Osteoblast (primary cell): ENCODE results near the gene ZFAND3. TPM values are rescaled to one million over a fixed set of nuclear protein-coding genes. Genes with fewer than 3 reads are reported as not detected.

Source experiments
- DNase-seq: peaks from one replicate; pipeline ENCODE4 v3.0.0; 2011; ENCODE audit warnings: low spot score, mixed read lengths; ENCODE audit not compliant: insufficient read length; ENCODE audit errors: missing footprints
- H2AFZ ChIP-seq: 2 replicates; pipeline ENCODE4 v1.6.0; 2011; ENCODE audit warnings: mild to moderate bottlenecking, low read length
- H3K27ac ChIP-seq: 2 replicates; pipeline ENCODE4 v1.5.1; 2011; ENCODE audit warnings: mild to moderate bottlenecking, low read depth, low read length, moderate library complexity
- H3K27me3 ChIP-seq: 2 replicates; pipeline ENCODE4 v1.6.0; 2012; ENCODE audit warnings: mild to moderate bottlenecking, control low read depth, inconsistent platforms, low read length, moderate library complexity; ENCODE audit not compliant: insufficient read depth
- H3K36me3 ChIP-seq: 2 replicates; pipeline ENCODE4 v1.5.1; 2011; ENCODE audit warnings: mild to moderate bottlenecking, low read length, control low read depth, moderate library complexity; ENCODE audit not compliant: insufficient read depth
- H3K4me1 ChIP-seq: 2 replicates; pipeline ENCODE4 v1.5.1; 2011; ENCODE audit warnings: mild to moderate bottlenecking, low read length, control low read depth, moderate library complexity; ENCODE audit not compliant: insufficient read depth
- H3K4me2 ChIP-seq: 2 replicates; pipeline ENCODE4 v1.6.0; 2011; ENCODE audit warnings: mild to moderate bottlenecking, low read length; ENCODE audit not compliant: insufficient read depth
- H3K4me3 ChIP-seq: fragments of 200-600 bp; sonication (generic); 3 replicates; pipeline ENCODE4 v1.5.1; 2012; ENCODE audit warnings: mild to moderate bottlenecking, low read length, inconsistent platforms; ENCODE audit not compliant: insufficient read depth
- H3K79me2 ChIP-seq: 2 replicates; pipeline ENCODE4 v1.6.0; 2012; ENCODE audit warnings: mild to moderate bottlenecking, low read length, control low read depth, inconsistent platforms; ENCODE audit not compliant: insufficient read depth
- H3K9me3 ChIP-seq: 2 replicates; pipeline ENCODE4 v1.5.1; 2011; ENCODE audit warnings: low read depth, low read length, control low read depth
- H4K20me1 ChIP-seq: 2 replicates; pipeline ENCODE4 v1.6.0; 2012; ENCODE audit warnings: mild to moderate bottlenecking, low read length, control low read depth; ENCODE audit not compliant: insufficient read depth
- total RNA-seq: library from RNA; depleted of rRNA; stranded (reverse); fragments of >200 nt; gene quantifications from 2 replicates; pipeline ENCODE4 v1.2.3, GENCODE V29; 2012
- TF ChIP-seq, protein P1 (sequence below): IDR thresholded peaks from 2 replicates; pipeline ENCODE4 v1.5.1; 2011; ENCODE audit warnings: mild to moderate bottlenecking, low read depth, low read length, moderate library complexity; ENCODE audit errors: extremely low read depth

Gene ZFAND3
- total RNA-seq, 1 donor: 27.1 TPM

DNA sequence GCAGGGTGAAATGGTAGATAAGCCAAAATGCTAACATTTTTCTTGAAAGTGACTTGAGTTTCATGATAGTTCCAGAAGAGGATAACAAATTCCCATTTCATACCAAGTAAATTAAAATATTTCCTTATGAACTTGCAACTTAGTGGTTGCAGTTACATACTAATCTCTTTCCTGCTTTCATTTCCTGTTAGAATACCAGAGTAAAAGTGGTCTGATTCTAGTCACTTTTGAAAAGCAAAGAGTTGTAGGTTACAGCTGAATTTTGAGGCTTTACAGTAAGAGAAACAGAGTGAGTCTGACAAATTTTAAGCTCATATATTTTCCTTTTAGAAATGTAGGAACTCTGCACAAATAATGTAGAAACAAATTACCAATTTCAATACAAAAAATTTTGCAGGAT lies 117.4 kb downstream of the ZFAND3 start:
- no peak overlapping the region for H3K4me2 ChIP-seq
- no peak overlapping the region for H2AFZ ChIP-seq
- H3K4me3 ChIP-seq: no peak overlapping the region
- peaks cover 82% of the 10 kb centered on the region for H3K79me2 ChIP-seq
- TF ChIP-seq, protein P1, sequence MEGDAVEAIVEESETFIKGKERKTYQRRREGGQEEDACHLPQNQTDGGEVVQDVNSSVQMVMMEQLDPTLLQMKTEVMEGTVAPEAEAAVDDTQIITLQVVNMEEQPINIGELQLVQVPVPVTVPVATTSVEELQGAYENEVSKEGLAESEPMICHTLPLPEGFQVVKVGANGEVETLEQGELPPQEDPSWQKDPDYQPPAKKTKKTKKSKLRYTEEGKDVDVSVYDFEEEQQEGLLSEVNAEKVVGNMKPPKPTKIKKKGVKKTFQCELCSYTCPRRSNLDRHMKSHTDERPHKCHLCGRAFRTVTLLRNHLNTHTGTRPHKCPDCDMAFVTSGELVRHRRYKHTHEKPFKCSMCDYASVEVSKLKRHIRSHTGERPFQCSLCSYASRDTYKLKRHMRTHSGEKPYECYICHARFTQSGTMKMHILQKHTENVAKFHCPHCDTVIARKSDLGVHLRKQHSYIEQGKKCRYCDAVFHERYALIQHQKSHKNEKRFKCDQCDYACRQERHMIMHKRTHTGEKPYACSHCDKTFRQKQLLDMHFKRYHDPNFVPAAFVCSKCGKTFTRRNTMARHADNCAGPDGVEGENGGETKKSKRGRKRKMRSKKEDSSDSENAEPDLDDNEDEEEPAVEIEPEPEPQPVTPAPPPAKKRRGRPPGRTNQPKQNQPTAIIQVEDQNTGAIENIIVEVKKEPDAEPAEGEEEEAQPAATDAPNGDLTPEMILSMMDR: no peak
- H3K36me3 ChIP-seq: no peaks in the 10 kb centered on the region
- no peaks in the 10 kb centered on the region for H3K4me1 ChIP-seq
- H3K27me3 ChIP-seq: no peaks in the 10 kb centered on the region
- no peak overlapping the region for H3K27ac ChIP-seq
- DNase-seq: no peak
- no peaks in the 10 kb centered on the region for H3K9me3 ChIP-seq
- H4K20me1 ChIP-seq: peaks cover 60% of the 10 kb centered on the region

DNA sequence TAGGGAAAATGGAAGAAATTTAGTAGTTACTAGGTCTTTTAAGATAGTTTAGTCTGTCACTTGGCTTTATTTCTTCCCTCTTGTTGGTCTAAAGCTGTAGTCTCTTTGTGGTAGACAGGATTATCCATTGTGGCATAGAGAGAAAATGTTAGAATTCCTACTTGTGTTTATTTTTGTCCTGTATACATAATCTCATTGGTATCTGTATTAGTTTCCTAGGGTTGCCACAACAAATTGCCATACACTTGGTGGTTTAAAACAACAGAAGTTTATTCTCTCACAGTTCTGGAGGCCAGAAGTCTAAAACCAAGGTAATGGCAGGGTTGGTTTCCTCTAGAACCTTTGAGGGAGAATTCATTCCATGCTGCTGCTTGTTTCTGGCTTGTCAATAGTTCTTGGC lies 119.4 kb downstream of the ZFAND3 start:
- Histone ChIP-seq H3K79me2 (peaks cover 83% of the 10 kb centered on the region), H3K36me3 (no peaks in the 10 kb centered on the region), H3K27me3 (no peaks in the 10 kb centered on the region), H3K9me3 (no peaks in the 10 kb centered on the region), H3K27ac (no peak overlapping the region), H3K4me1 (no peaks in the 10 kb centered on the region), H3K4me2 (no peak overlapping the region), H4K20me1 (peaks cover 69% of the 10 kb centered on the region), H3K4me3 (no peak overlapping the region), H2AFZ (no peak overlapping the region)
- DNase-seq: no peak
- TF ChIP-seq, protein P1: no peak

DNA sequence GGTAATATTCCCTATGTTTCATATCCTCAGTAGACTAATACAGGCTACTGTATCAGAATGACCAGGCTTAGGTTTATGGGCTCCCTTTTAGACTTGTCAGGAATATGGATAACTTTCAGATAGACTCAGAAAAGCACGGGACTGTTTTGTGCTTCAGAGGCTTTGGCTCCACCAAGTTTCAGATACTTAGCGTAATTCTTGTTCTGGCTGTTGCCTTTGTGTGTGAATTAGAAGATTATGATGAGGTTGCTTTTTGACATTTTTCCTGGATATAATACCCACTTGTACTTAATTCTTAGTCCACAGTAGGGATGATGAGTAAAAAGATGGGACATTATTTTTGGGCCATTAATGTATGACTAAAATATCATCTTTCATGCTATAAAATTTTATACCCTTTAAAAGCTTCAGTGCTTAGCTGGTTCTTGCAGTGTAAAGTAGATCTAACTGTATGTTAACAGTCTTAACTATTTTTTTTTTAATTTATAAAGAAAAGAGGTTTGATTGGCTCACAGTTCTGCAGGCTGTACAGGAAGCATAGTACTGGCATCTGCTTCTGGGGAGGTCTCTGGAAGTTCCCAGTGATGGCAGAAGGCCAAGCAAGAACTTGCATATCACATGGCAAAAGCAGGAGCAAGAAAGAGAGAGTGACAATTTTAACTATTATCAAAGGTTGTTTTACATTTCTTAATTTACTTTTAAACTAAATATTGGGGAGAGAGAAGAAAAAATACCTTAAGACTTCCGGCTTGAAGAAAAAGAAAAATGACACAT lies 120.7 kb downstream of the ZFAND3 start:
- DNase-seq: no peak
- H2AFZ ChIP-seq: no peak overlapping the region
- no peaks in the 10 kb centered on the region for H3K27me3 ChIP-seq
- H3K4me1 ChIP-seq: no peaks in the 10 kb centered on the region
- H3K36me3 ChIP-seq: no peaks in the 10 kb centered on the region
- H4K20me1 ChIP-seq: peaks cover 78% of the 10 kb centered on the region
- H3K4me3 ChIP-seq: no peak overlapping the region
- H3K79me2 ChIP-seq: peaks cover 89% of the 10 kb centered on the region
- H3K4me2 ChIP-seq: no peak overlapping the region
- TF ChIP-seq, protein P1: no peak
- H3K9me3 ChIP-seq: no peaks in the 10 kb centered on the region
- no peak overlapping the region for H3K27ac ChIP-seq

DNA sequence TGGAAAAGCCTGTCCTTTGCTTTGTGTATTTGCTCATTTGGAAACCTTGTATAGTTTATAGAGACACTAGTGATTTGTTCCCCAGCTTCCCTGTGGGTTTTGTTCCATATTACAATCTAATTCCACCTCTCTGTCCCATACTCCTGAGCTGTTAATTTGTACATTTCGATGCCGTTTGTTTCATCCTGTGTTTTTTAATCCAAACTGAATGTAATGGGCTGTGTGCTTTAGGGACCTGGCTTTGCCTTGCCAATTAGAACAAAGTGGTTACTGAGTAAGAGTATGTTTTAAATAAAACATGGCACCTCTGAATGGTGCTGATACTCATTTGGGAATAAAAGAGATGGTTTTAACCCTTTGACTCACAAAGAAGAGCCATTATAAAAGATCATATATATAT lies 122.3 kb downstream of the ZFAND3 start:
- TF ChIP-seq, protein P1: no peak
- H3K36me3 ChIP-seq: no peaks in the 10 kb centered on the region
- H3K9me3 ChIP-seq: no peaks in the 10 kb centered on the region
- H2AFZ ChIP-seq: no peak overlapping the region
- peaks cover 91% of the 10 kb centered on the region for H3K79me2 ChIP-seq
- H3K4me1 ChIP-seq: no peaks in the 10 kb centered on the region
- no peak for DNase-seq
- H3K4me3 ChIP-seq: no peak overlapping the region
- no peak overlapping the region for H3K4me2 ChIP-seq
- H3K27ac ChIP-seq: no peak overlapping the region
- H4K20me1 ChIP-seq: peaks cover 76% of the 10 kb centered on the region
- H3K27me3 ChIP-seq: no peaks in the 10 kb centered on the region
